ENCODE data around the gene UBXN11. TPM values are rescaled to one million over a fixed set of nuclear protein-coding genes. Genes with fewer than 3 reads are reported as not detected.

The UBXN11 gene
- total RNA-seq, 2 experiments from 2014 or later, result 34.4 to 40.9 TPM

GRCh38 chr1:26349188-26349876 lies 42.9 kb upstream of the UBXN11 start:
- POLR2A ChIA-PET, result no interaction called here
- Mint-ChIP-seq H3K36me3 (ENCODE audit: low read depth) (no peaks in the 10 kb centered on the region), H3K4me3 (no peak overlapping the region), H3K27ac (no peak overlapping the region), H3K27me3 (ENCODE audit: low read depth) (peaks cover 3% of the 10 kb centered on the region), H3K4me1 (ENCODE audit: low read depth) (peaks cover 3% of the 10 kb centered on the region), H3K9me3 (ENCODE audit: insufficient read depth) (no peaks in the 10 kb centered on the region)
- CTCF ChIA-PET, result interaction anchor here (0.7 to 3.4 kb wide), 2 partner anchors 11 to 15 kb away, joined by 3 to 8 read pairs; no protein-coding TSS in a partner anchor
- DNase-seq (no peak), ATAC-seq (no peak)

DNA sequence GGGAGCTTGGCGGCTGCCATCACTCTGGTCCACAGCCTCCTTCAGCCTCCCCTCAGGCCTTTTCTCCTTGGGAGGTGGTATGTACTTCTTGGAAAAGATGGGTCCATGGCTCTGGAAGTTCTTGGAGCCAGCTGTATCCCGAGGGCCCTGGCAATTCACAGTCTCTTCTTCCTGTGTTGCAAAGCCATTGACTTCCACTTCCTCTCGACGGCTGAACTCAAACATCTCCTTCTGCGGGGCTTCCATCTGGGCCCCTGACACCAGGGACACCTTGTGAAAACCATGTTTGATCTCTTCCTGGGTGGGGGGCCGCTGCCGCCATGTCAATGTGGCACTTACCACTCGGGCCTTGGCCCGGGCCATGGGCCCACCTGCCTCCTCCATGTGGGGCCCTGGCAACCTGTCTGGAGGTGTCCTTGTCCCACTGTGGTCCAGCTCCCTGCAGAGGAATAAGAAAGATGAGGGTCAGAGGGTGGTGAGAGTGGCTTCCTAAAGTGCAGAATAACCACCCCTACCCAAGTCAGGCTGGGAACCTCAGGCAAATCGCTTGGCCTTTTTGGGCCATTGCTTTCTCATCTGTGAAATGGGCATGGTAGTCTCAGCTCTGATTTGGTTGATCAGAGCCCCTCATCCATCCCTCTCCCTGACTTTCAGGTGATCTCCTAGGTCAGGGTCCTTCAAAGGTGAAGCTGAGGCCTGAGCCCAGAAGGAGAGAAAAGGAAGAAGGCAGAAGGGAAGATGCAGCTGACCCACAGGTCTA lies 40.0 kb upstream of the UBXN11 start:
- no peak for ATAC-seq
- H3K9me3 Mint-ChIP-seq (ENCODE audit: insufficient read depth), result no peaks in the 10 kb centered on the region
- H3K36me3 Mint-ChIP-seq (ENCODE audit: low read depth), result no peaks in the 10 kb centered on the region
- no peak for DNase-seq
- peaks cover 3% of the 10 kb centered on the region for H3K4me1 Mint-ChIP-seq (ENCODE audit: low read depth)
- ChIA-PET POLR2A (no interaction called here), CTCF (interaction anchor here (0.8 to 3.4 kb wide), 8 partner anchors 8 to 71 kb away, joined by 3 to 19 read pairs (median 5); no protein-coding TSS in a partner anchor)
- no peak overlapping the region for H3K27ac Mint-ChIP-seq
- H3K27me3 Mint-ChIP-seq (ENCODE audit: low read depth), result peaks cover 5% of the 10 kb centered on the region
- no peak overlapping the region for H3K4me3 Mint-ChIP-seq

- no peaks in the 10 kb centered on the region for H3K9me3 Mint-ChIP-seq (ENCODE audit: insufficient read depth)
- H3K27ac Mint-ChIP-seq, result no peak overlapping the region
- H3K4me1 Mint-ChIP-seq (ENCODE audit: low read depth), result peaks cover 3% of the 10 kb centered on the region
- H3K4me3 Mint-ChIP-seq, result no peak overlapping the region
- no peaks in the 10 kb centered on the region for H3K36me3 Mint-ChIP-seq (ENCODE audit: low read depth)
- ChIA-PET CTCF (interaction anchor here (1.1 to 2.7 kb wide), 2 partner anchors 18 to 50 kb away, joined by 3 to 19 read pairs; no protein-coding TSS in a partner anchor), POLR2A (no interaction called here)
- H3K27me3 Mint-ChIP-seq (ENCODE audit: low read depth), result peaks cover 5% of the 10 kb centered on the region
- ATAC-seq, result no peak
- DNase-seq, result no peak
Observed at GRCh38 chr1:26345718-26346117, 39.3 kb upstream of the UBXN11 start.

DNA sequence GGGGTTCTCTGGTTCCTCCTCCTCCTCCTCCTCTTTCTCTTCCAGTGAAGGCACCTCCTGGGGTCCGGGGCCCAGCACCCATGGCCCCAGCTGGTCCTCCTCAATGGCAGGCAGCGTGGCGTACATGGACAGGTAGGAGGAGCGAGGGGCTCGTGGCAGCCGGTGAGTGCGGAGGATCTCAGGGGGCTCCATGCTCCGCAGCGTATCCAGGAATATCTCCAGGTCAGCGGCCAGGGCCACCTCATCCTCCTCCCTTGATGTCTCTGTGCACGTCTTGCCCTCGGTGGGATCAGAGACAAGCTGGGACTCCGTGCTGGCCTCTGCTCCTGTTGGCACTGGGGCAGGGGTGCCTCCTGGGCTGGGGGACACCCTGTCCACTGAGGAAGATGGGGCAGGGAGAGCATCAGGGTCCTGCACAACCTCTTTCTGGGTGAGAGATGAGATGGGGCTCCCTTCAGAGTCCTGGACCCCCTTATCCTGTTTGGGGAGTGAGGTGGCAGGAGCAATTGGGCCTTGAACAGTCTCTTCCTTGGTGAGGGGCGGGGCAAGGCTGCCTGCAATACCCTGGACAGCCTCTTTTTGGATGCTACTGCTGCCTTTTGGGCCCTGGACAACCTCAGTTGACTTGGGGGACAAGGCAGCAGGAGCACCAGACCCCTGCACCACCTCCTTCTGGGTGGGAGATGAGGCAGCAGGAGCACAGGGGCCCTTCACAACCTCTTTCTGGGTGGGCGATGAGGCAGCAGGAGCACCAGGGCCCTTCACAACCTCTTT lies 37.9 kb upstream of the UBXN11 start:
- H3K9me3 Mint-ChIP-seq (ENCODE audit: insufficient read depth), result no peaks in the 10 kb centered on the region
- CTCF ChIA-PET, result no interaction called here
- POLR2A ChIA-PET, result no interaction called here

DNA sequence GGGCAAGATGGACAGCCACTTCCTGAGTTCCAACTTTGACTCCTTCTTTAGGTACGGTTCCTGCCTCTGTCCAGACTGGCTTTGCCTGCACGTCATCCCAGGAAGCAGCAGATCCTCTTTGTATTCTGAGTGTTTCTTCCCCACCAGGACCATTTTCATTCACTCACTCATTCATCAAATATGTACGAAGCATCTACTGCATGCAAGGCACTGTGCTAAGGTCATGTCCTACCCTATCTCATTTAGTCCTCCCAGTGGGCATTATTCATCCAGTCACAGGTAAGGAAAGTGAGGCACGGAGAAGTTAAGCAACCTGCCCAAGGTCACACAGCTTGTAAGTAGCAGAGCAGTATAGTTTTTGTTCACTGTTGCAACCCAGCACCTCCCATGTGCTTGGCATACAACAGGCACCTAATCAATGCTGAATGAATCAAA lies 33.6 kb upstream of the UBXN11 start:
- Mint-ChIP-seq H3K4me3 (no peak overlapping the region), H3K27ac (no peak overlapping the region), H3K4me1 (ENCODE audit: low read depth) (peaks cover 23% of the 10 kb centered on the region), H3K27me3 (ENCODE audit: low read depth) (peaks cover 10% of the 10 kb centered on the region), H3K36me3 (ENCODE audit: low read depth) (no peaks in the 10 kb centered on the region), H3K9me3 (ENCODE audit: insufficient read depth) (no peaks in the 10 kb centered on the region)
- ChIA-PET CTCF (no interaction called here), POLR2A (no interaction called here)
- no peak for DNase-seq
- no peak for ATAC-seq

More for the DNA sequence above, 37.9 kb upstream of the UBXN11 start:
- DNase-seq, result no peak
- Mint-ChIP-seq H3K36me3 (ENCODE audit: low read depth) (no peaks in the 10 kb centered on the region), H3K27ac (no peak overlapping the region), H3K4me1 (ENCODE audit: low read depth) (peaks cover 3% of the 10 kb centered on the region), H3K4me3 (no peak overlapping the region), H3K27me3 (ENCODE audit: low read depth) (peaks cover 8% of the 10 kb centered on the region)
- ATAC-seq, result no peak

DNA sequence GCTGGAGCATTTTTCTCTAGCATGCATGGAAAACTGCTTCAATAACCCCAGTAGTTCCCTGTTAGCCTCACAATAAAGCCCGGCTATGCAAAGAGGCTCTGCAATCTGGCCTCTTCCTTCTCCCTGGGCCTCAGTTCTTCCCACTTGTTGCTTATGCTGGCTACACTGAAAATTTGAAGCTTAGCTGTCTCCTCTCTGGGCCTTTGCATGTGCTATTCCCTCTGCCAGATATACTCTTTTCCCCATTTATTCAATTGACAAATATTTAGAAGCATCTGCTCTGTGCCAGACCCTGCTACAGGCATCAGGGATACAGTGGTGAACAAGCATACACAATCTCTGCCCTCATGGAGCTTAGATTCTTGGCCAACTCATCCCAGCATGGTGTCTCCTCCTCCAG lies 32.2 kb upstream of the UBXN11 start:
- ChIA-PET POLR2A (no interaction called here), CTCF (interaction anchor here (0.9 to 3.5 kb wide), 8 partner anchors 9 to 105 kb away, joined by 3 to 10 read pairs (median 6); partner anchors contain the start of gene CEP85)
- Mint-ChIP-seq H3K4me1 (ENCODE audit: low read depth) (peaks cover 25% of the 10 kb centered on the region), H3K36me3 (ENCODE audit: low read depth) (peaks cover 2% of the 10 kb centered on the region), H3K27ac (peak overlapping the region; percentile 21), H3K4me3 (no peak overlapping the region), H3K27me3 (ENCODE audit: low read depth) (peaks cover 10% of the 10 kb centered on the region), H3K9me3 (ENCODE audit: insufficient read depth) (no peaks in the 10 kb centered on the region)
- ATAC-seq (no peak), DNase-seq (no peak)

DNA sequence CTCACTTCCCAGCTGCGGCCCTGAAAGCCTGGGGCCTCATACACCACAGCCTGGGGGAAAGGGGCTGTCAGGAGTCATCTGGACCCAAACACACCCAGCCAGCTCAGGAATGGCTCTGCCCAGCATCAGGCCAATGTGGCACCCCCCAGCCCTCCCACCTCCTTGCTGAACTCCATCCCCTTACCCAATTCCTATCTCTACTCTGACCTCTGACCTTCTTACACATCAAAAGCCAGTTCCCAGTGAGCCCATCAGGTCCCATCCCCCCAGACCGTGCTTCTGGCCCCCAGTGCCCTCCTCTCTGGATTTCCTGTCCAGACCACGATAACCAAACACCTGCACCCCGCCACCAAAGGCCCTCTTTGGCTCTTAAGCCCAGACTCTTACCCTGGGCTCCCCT lies 31.2 kb upstream of the UBXN11 start:
- Mint-ChIP-seq H3K27ac (no peak overlapping the region), H3K27me3 (ENCODE audit: low read depth) (peaks cover 10% of the 10 kb centered on the region), H3K4me1 (ENCODE audit: low read depth) (peaks cover 25% of the 10 kb centered on the region), H3K9me3 (ENCODE audit: insufficient read depth) (no peaks in the 10 kb centered on the region), H3K36me3 (ENCODE audit: low read depth) (peaks cover 2% of the 10 kb centered on the region), H3K4me3 (no peak overlapping the region)
- no peak for ATAC-seq
- no peak for DNase-seq
- ChIA-PET POLR2A (no interaction called here), CTCF (interaction anchor here (1.1 to 3.5 kb wide), 6 partner anchors 10 to 104 kb away, joined by 3 to 10 read pairs (median 7); partner anchors contain the start of gene CEP85)

DNA sequence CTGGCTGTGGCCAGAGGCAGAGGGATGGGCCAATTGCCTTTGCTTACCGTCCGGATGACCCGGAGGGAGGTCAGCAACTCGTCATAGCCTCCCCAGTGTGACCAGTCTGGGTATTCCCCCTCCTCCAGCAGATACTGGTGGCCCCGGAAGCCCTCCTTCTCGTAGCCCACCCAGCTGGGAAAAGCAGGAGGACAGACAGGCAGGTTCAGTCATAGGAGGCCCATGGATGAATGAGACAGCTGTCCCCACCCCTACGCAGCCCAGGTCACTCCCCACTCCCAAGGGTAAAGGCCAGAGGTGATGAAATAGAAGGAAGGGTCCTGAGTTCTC lies 30.7 kb upstream of the UBXN11 start:
- POLR2A ChIA-PET, result no interaction called here
- ATAC-seq, result no peak

DNA sequence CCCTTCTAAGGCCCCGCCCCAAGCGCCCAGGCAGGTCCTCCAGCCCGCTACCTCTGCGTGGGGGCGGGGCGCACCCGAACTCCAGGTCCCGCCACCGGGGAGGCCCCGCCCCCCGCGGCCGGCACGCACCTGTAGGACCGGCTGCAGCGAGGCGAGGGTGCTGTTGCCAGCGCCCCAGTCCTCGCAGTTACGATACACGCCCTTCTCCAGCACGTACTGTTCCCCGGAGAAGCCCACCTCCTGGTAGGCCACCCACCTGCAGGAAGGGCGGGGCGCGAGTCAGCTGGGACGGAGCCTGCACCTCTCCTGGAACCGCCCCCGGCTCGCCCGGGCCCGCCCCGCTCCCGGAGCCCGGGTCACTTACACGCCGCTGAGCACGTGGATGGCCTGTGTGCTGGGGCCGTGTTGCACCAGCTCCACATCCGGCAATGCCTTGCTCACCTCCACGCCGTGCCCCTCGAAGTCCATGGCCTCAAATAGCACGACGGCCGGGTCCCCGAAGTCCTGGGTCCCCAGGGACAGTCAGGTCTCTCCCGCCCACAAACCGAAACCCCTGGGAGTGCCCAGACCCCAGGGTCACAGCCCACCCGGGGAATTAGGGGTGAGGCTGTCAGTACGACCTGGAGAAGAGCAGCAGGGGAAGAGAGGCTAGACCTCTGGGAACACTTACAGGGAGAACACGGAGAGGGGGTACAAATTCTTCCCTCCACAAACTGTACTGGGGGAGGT lies 30.2 kb upstream of the UBXN11 start:
- peak; percentile 93 for DNase-seq
- Mint-ChIP-seq H3K27me3 (ENCODE audit: low read depth) (peaks cover 5% of the 10 kb centered on the region), H3K4me1 (ENCODE audit: low read depth) (peaks cover 25% of the 10 kb centered on the region), H3K4me3 (peak overlapping the region; percentile 94), H3K36me3 (ENCODE audit: low read depth) (peaks cover 2% of the 10 kb centered on the region), H3K9me3 (ENCODE audit: insufficient read depth) (no peaks in the 10 kb centered on the region), H3K27ac (no peak overlapping the region)
- ChIA-PET CTCF (interaction anchor here (2.9 to 3.5 kb wide), 2 partner anchors 54 to 80 kb away, joined by 9 to 10 read pairs; no protein-coding TSS in a partner anchor), POLR2A (interaction anchor here (0.8 kb wide), 1 partner anchor 14 kb away, joined by 3 read pairs; no protein-coding TSS in a partner anchor)
- peak; percentile 94 for ATAC-seq

More for the DNA sequence above, 30.7 kb upstream of the UBXN11 start:
- Mint-ChIP-seq H3K27me3 (ENCODE audit: low read depth) (peaks cover 9% of the 10 kb centered on the region), H3K27ac (no peak overlapping the region), H3K4me1 (ENCODE audit: low read depth) (peaks cover 25% of the 10 kb centered on the region), H3K4me3 (peak overlapping the region; percentile 94), H3K36me3 (ENCODE audit: low read depth) (peaks cover 2% of the 10 kb centered on the region), H3K9me3 (ENCODE audit: insufficient read depth) (no peaks in the 10 kb centered on the region)
- DNase-seq, result no peak
- CTCF ChIA-PET, result interaction anchor here (2.1 to 3.5 kb wide), 3 partner anchors 22 to 80 kb away, joined by 9 to 10 read pairs (median 9); no protein-coding TSS in a partner anchor

GRCh38 chr1:26335774-26336476 lies 29.5 kb upstream of the UBXN11 start:
- peaks cover 5% of the 10 kb centered on the region for H3K27me3 Mint-ChIP-seq (ENCODE audit: low read depth)
- H3K27ac Mint-ChIP-seq, result peak overlapping the region; percentile 77
- ATAC-seq, result peak; percentile 14
- H3K4me3 Mint-ChIP-seq, result peak overlapping the region; percentile 94
- ChIA-PET CTCF (interaction anchor here (1.1 to 3.5 kb wide), 5 partner anchors 14 to 81 kb away, joined by 3 to 10 read pairs (median 8); no protein-coding TSS in a partner anchor), POLR2A (interaction anchor here (0.8 kb wide), 1 partner anchor 14 kb away, joined by 3 read pairs; no protein-coding TSS in a partner anchor)
- H3K36me3 Mint-ChIP-seq (ENCODE audit: low read depth), result peaks cover 5% of the 10 kb centered on the region
- peaks cover 25% of the 10 kb centered on the region for H3K4me1 Mint-ChIP-seq (ENCODE audit: low read depth)
- no peak for DNase-seq
- H3K9me3 Mint-ChIP-seq (ENCODE audit: insufficient read depth), result no peaks in the 10 kb centered on the region

All from activated CD8-positive, alpha-beta T cell treated with anti-CD3 and anti-CD28 coated beads, Interleukin-2, amount 10 ng/mL, durations not matched to agents 7 days and 5 days (primary cell).